Right lobe of liver (tissue), 6 donors: ENCODE measurements around the gene FAM174C. TPM values are rescaled to one million over a fixed set of nuclear protein-coding genes. Genes with fewer than 3 reads are reported as not detected.

Experiments
- ATAC-seq, 4 donors: fragments of 200-7000 bp; cut with Tn5 transposase; one replicate each; pipeline ENCODE4 v1.9.1; 2020; ENCODE audit warnings: mild to moderate bottlenecking in 4 of 4, moderate library complexity in 4 of 4
- DNase-seq, 3 donors: peaks; one replicate each; pipeline ENCODE4 v3.0.0-alpha.2; 2020
- H3K27ac ChIP-seq, 3 donors: fragments of 200-600 bp; one replicate each; pipeline ENCODE4 v1.8.0; 2022
- H3K27me3 ChIP-seq, 2 donors: fragments of 200-600 bp; one replicate each; pipeline ENCODE4 v1.8.0; 2022
- H3K36me3 ChIP-seq, 4 donors: fragments of 200-600 bp; sonication (generic) in 1 of 4; one replicate each; pipeline versions ENCODE4 v1.5.1 to v1.8.0; 2017 to 2022; ENCODE audit warnings: control low read depth in 1 of 4
- H3K4me1 ChIP-seq, 4 donors: fragments of 200-600 bp; sonication (generic) in 1 of 4; one replicate each; pipeline versions ENCODE4 v1.5.1 to v1.8.0; 2017 to 2022; ENCODE audit warnings: control low read depth in 1 of 4
- H3K4me3 ChIP-seq, 3 donors: fragments of 200-600 bp; one replicate each; pipeline ENCODE4 v1.8.0; 2022
- H3K9me3 ChIP-seq, 4 donors: fragments of 200-600 bp; sonication (generic) in 1 of 4; one replicate each; pipeline versions ENCODE4 v1.5.1 to v1.8.0; 2017 to 2022; ENCODE audit warnings: control low read depth in 1 of 4
- CTCF ChIP-seq, 4 donors: fragments of 200-600 bp in 3 of 4; fragments of 450-650 bp in 1 of 4; IDR thresholded peaks; one replicate each; pipeline versions ENCODE4 v1.5.1 to v1.8.0; 2016 to 2022; ENCODE audit warnings: antibody characterized with exemption in 4 of 4, mild to moderate bottlenecking in 2 of 4
- POLR2A ChIP-seq: fragments of 450-650 bp; IDR thresholded peaks from one replicate; pipeline ENCODE4 v1.6.1; 2017; ENCODE audit warnings: antibody characterized with exemption, mild to moderate bottlenecking
- WGBS: methylation state at CpG from one replicate; pipeline ENCODE4 v1.1.6; 2018; ENCODE audit warnings: low coverage, low lambda C conversion rate; ENCODE audit not compliant: insufficient coverage; ENCODE audit errors: missing lambda C conversion rate; 5-methylcytosine and 5-hydroxymethylcytosine counted together
- intact Hi-C, 2 donors: fragments of 100-400 bp; cut with DNase I; formaldehyde crosslinking; loops; one replicate each; pipeline versions ENCODE4 v1.11.2 to v1.14.1; 2022
- total RNA-seq, 6 experiments: library from RNA; depleted of rRNA in 2 of 6; stranded (reverse); fragments of >200 nt in 2 of 6; fragmentation: NEBNext Ultra II Directional in 3 of 6; extraction: Animal tissue kit (Norgen Biotek cat#: 25700) in 3 of 6; gene quantifications; one replicate each; pipeline versions ENCODE4 v1.1.0 to v1.2.4, GENCODE V29; 2016 to 2023
- donor health status: DM: no; HTN: yes; CAD: no.
- donor health status: DM: no; HTN: no; CAD: no.
- donor health status: DM: no; HTN: no; CAD: no.
- donor health status: DM: no; HTN: yes; CAD: no.
- donor health status: DM: no; HTN: yes; CAD: no.

FAM174C gene
- total RNA-seq, 6 experiments from 2014 or later, result 34.0 to 103 (median 43.8) TPM

GRCh38 chr19:1276628-1277022 lies 1.3 kb downstream of the FAM174C start:
- Histone ChIP-seq H3K4me3 (peak overlapping the region in 2 of 3 donors; percentile 57 to 72), H3K27ac (peak overlapping the region in 1 of 3 donors; percentile 97), H3K4me1 (peaks cover 0 to 43% (median 18%) of the 10 kb centered on the region in 4 donors), H3K27me3 (no peaks in the 10 kb centered on the region), H3K9me3 (no peaks in the 10 kb centered on the region), H3K36me3 (peaks cover 7 to 40% (median 24%) of the 10 kb centered on the region in 4 donors)
- intact Hi-C loops, result loop anchor here in 1 of 2 donors (5.0 kb wide), 1 partner anchor 121 kb away; no protein-coding TSS in a partner anchor
- DNase-seq, result peak in 1 of 3 donors; percentile 35
- WGBS, result 86% methylated on average over 5 of the region's 10 CpGs
- no peak for ATAC-seq
- TF ChIP-seq CTCF (IDR thresholded peaks at IDR 0.05), result no peak
- TF ChIP-seq POLR2A, result no peak

- peaks cover 7 to 36% (median 21%) of the 10 kb centered on the region in 4 donors for H3K36me3 ChIP-seq
- TF ChIP-seq CTCF (IDR thresholded peaks at IDR 0.05) (no peak), POLR2A (no peak)
- H3K9me3 ChIP-seq, result no peaks in the 10 kb centered on the region
- H3K4me1 ChIP-seq, result peaks cover 0 to 39% (median 16%) of the 10 kb centered on the region in 4 donors
- no peak overlapping the region for H3K4me3 ChIP-seq
- DNase-seq (peak in 2 of 3 donors; percentile 35 to 57), ATAC-seq (no peak)
- no peaks in the 10 kb centered on the region for H3K27me3 ChIP-seq
- no peak overlapping the region for H3K27ac ChIP-seq
- WGBS, result 93% methylated on average over 3 of the region's 15 CpGs
- intact Hi-C loops, result loop anchor here in 1 of 2 donors (5.0 kb wide), 1 partner anchor 120 kb away; no protein-coding TSS in a partner anchor
These were observed 1.7 kb downstream of the FAM174C start for GRCh38 chr19:1277061-1277460.

GRCh38 chr19:1278074-1278473 lies 2.7 kb downstream of the FAM174C start:
- TF ChIP-seq POLR2A, result no peak
- TF ChIP-seq CTCF (IDR thresholded peaks at IDR 0.05), result no peak
- DNase-seq (peak in 1 of 3 donors; percentile 30), ATAC-seq (no peak)

GRCh38 chr19:1278713-1279660 lies 3.7 kb downstream of the FAM174C start:
- no peak for ATAC-seq
- Histone ChIP-seq H3K27ac (no peak overlapping the region), H3K36me3 (peaks cover 0 to 17% (median 7%) of the 10 kb centered on the region in 4 donors), H3K4me3 (no peak overlapping the region), H3K9me3 (no peaks in the 10 kb centered on the region), H3K27me3 (no peaks in the 10 kb centered on the region), H3K4me1 (peaks cover 0 to 33% (median 14%) of the 10 kb centered on the region in 4 donors)
- TF ChIP-seq POLR2A (no peak), CTCF (IDR thresholded peaks at IDR 0.05) (no peak)
- intact Hi-C loops, result loop anchor here in 1 of 2 donors (5.0 kb wide), 1 partner anchor 118 kb away; no protein-coding TSS in a partner anchor
- 49% methylated on average over 8 of the region's 25 CpGs for WGBS
- peak in 2 of 3 donors; percentile 35 to 66 for DNase-seq

More at GRCh38 chr19:1278074-1278473, 2.7 kb downstream of the FAM174C start:
- no peak overlapping the region for H3K4me3 ChIP-seq
- H3K27ac ChIP-seq, result no peak overlapping the region
- H3K9me3 ChIP-seq, result no peaks in the 10 kb centered on the region
- intact Hi-C loops, result loop anchor here in 1 of 2 donors (5.0 kb wide), 1 partner anchor 119 kb away; no protein-coding TSS in a partner anchor
- peaks cover 0 to 33% (median 15%) of the 10 kb centered on the region in 4 donors for H3K4me1 ChIP-seq
- WGBS, result 100% methylated on average over 1 of the region's 12 CpGs
- H3K27me3 ChIP-seq, result no peaks in the 10 kb centered on the region
- peaks cover 0 to 26% (median 13%) of the 10 kb centered on the region in 4 donors for H3K36me3 ChIP-seq
